GM21717 (cell line): ENCODE data around the gene EDNRA.
A peak's percentile ranks its signal among the peaks of the same experiment; 100 is the strongest.

Experiments used
- ATAC-seq: cut with Tn5 transposase; IDR thresholded peaks from one replicate; pipeline ENCODE4 v1.9.1; 2021; ENCODE audit warnings: mild to moderate bottlenecking, moderate library complexity; ENCODE audit not compliant: unreplicated experiment

EDNRA gene

DNA sequence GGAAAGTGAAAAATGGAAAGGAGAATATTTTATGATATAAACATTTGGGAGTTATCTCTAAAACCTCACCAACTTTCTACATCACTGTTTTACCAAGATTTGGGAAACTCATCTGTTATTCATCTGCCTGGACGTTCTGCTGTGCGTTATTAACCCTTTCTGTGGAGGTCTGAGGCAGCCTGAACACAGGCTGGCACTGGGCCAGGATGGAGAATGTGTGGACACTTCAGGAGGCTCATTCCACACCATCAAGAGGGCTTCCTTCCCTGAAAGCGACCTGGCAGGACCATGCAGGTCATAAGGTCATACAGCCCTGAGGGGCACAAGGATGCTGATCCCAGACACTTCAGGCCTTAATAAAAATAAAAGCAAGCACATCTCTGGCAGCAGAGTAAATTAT lies 105.1 kb downstream of the EDNRA start:
- no peak for ATAC-seq

- ATAC-seq = peak; percentile 91
Observed at GRCh38 chr4:147586637-147587036, 105.7 kb downstream of the EDNRA start.

GRCh38 chr4:147587041-147587440 lies 106.1 kb downstream of the EDNRA start:
- no peak for ATAC-seq

DNA sequence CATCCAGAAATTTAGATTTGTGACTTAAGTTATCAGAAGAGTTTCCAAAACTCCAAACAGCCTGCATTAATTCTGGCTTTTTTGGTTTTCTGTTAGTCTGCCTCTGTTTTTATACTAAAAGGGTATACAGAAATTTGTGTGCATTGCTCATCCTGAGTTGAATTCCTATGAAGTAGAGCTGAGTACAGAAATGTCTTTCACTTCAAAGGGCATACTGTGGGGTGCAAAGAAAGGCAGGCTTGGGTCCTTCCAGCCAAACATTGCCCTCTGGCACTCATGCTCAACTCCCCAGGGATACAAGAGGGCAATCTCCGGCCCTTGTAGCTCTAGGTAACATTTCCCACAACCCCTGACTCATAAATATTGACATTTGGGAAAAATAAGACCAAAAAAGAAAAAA lies 108.7 kb downstream of the EDNRA start:
- ATAC-seq = no peak

- peak; percentile 54 for ATAC-seq
Observed at GRCh38 chr4:147590249-147590920, 109.5 kb downstream of the EDNRA start.

- ATAC-seq = no peak
Observed at GRCh38 chr4:147591106-147591505, 110.2 kb downstream of the EDNRA start.

DNA sequence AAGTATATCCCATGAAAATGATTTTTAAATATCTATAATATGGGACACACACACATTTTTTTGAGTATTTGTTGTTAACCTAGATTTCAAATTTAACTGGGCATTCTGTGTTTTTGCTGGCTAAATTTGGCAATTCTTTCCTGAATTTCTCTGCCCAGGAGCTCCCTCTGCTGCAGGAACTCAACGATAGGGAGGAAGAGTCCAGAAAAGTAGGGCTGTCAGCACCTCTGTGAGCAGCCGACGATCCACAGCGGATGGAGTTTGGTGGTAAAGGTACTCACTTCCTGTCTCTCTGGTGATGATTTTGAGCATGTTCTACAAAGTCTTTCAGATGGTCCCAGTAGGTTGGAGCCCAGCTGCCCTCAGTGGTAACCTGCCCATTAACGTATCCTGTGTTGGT lies 113.2 kb downstream of the EDNRA start:
- no peak for ATAC-seq
